ENCODE measurements around the gene METTL25. TPM values are rescaled to one million over a fixed set of nuclear protein-coding genes. Genes with fewer than 3 reads are reported as not detected.

METTL25 gene
- total and polyA plus RNA-seq, 12 donors: 4.0 to 28.8 (median 18.5) TPM

DNA sequence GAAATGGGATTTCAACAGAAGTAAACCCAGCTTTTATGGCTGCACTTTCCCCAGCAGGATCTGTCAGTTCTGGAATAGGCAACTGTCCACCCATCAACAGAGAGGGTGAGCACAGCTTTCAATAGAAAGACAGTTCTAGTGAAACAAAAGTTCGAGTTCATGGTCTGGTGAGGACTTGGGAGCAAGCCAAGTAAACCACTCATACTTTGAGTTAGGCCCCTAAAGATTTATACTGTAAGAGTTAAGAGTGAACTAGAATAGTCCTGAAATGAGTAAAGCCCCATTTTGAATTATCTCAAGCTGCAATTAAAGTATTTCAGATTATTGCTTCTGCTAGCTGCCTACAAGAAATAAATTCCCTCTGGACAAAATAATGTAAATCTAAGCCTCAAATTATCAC, 82.6 kb downstream of the METTL25 start:
- intact Hi-C loops (cut with DNase I): no loop called here
- H3K9me3 ChIP-seq (replicated peaks in 1 of 3): no peaks in the 10 kb centered on the region
- 67 to 82% (median 75%) methylated on average over 1 of the region's 1 CpG for WGBS, 4 donors

DNA sequence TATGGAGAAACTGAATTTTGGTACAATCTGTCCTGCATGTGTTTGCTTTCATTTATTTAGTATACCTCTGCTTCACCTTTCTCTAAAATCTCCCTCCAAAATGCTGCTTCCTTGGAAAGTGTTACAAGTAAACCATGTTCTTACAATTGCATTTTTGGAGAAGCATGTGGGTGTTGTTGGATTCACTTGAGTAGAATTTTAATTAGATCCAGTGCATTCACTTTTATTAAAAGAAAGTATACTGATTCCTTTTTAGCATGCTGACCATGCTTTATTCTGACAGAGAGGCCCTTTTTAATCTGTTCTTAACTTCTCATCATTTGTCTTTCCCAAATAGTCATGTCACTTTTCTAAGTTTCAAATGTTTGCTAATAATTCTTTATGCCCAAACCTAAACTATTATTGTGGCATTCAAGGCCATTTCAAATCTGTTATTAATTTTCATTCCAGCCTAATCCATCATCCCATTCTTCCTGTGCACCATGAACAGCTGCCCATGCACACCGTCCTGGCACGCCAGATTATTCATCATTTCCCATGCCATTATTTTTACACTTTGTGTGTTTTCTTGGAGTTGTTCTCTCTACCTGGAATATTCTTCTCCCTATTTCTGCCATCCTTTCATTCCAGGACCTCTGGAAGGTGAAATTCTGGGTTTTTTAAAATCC, 90.7 kb downstream of the METTL25 start:
- TF ChIP-seq, protein P1, sequence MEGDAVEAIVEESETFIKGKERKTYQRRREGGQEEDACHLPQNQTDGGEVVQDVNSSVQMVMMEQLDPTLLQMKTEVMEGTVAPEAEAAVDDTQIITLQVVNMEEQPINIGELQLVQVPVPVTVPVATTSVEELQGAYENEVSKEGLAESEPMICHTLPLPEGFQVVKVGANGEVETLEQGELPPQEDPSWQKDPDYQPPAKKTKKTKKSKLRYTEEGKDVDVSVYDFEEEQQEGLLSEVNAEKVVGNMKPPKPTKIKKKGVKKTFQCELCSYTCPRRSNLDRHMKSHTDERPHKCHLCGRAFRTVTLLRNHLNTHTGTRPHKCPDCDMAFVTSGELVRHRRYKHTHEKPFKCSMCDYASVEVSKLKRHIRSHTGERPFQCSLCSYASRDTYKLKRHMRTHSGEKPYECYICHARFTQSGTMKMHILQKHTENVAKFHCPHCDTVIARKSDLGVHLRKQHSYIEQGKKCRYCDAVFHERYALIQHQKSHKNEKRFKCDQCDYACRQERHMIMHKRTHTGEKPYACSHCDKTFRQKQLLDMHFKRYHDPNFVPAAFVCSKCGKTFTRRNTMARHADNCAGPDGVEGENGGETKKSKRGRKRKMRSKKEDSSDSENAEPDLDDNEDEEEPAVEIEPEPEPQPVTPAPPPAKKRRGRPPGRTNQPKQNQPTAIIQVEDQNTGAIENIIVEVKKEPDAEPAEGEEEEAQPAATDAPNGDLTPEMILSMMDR (IDR thresholded peaks at IDR 0.05): no peak
- TF ChIP-seq POLR2A (IDR thresholded peaks at IDR 0.05): no peak
- Histone ChIP-seq H3K4me1 (replicated peaks in 1 of 2) (no peaks in the 10 kb centered on the region), H3K27me3 (no peaks in the 10 kb centered on the region), H3K27ac (no peak overlapping the region), H3K36me3 (replicated peaks in 1 of 2) (no peaks in the 10 kb centered on the region), H3K4me3 (no peak overlapping the region), H3K9me3 (replicated peaks in 1 of 3) (no peaks in the 10 kb centered on the region)
- DNase-seq: no peak
- 82 to 89% (median 87%) methylated on average over 2 of the region's 2 CpGs for WGBS, 4 donors
- intact Hi-C loops (cut with DNase I): no loop called here

More for the DNA sequence above, 82.6 kb downstream of the METTL25 start:
- no peak for DNase-seq
- Histone ChIP-seq H3K27ac (no peak overlapping the region), H3K4me1 (replicated peaks in 1 of 2) (no peaks in the 10 kb centered on the region), H3K4me3 (no peak overlapping the region), H3K27me3 (no peaks in the 10 kb centered on the region), H3K36me3 (replicated peaks in 1 of 2) (no peaks in the 10 kb centered on the region)
- TF ChIP-seq POLR2A (IDR thresholded peaks at IDR 0.05): no peak
- TF ChIP-seq, protein P1 (IDR thresholded peaks at IDR 0.05): no peak

DNA sequence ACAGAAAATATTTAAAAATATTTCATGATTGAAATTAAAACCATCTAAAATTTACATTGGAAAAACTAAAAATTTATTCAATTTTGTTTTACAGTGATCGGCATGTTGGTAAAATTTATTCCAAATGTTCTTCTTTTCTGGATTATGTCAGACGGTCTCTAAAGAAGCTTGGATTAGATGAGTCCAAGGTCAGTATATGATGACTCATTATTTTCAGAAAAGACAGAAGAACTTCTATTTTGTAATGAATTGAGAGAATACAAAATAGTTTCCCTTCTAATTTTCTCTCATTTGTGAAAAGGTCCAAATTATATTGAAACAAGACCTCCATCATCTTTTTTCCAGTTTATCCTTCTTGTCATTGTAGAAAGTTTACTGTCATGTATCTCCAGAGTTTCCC, 98.3 kb downstream of the METTL25 start:
- Histone ChIP-seq H3K9me3 (replicated peaks in 1 of 3) (no peaks in the 10 kb centered on the region), H3K4me3 (no peak overlapping the region), H3K27ac (no peak overlapping the region), H3K27me3 (no peaks in the 10 kb centered on the region), H3K4me1 (replicated peaks in 1 of 2) (no peaks in the 10 kb centered on the region), H3K36me3 (replicated peaks in 1 of 2) (no peaks in the 10 kb centered on the region)
- intact Hi-C loops (cut with DNase I): no loop called here
- no peak for DNase-seq
- 57 to 59% (median 58%) methylated on average over 2 of the region's 2 CpGs for WGBS, 4 donors
- TF ChIP-seq, protein P1 (IDR thresholded peaks at IDR 0.05): no peak
- TF ChIP-seq POLR2A (IDR thresholded peaks at IDR 0.05): no peak

DNA sequence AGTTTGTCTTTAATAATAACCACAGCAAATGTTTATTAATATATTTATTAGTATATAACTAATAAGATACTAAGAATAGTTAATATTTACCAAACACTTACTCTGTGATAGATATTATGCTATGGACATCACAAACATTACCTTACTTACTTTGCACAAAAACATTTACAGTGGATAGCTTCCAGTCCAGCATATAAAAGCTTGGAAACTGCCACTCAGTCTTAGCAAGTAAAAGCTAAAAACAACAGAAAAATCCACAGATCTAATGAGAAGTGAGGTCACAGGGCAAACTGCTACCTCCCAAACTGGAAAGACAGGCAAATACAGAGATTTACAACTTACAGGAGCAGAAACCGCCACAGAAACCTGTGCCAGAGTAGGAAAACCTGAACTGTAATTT, 99.8 kb downstream of the METTL25 start:
- Histone ChIP-seq H3K36me3 (replicated peaks in 1 of 2) (no peaks in the 10 kb centered on the region), H3K9me3 (replicated peaks in 1 of 3) (no peaks in the 10 kb centered on the region), H3K4me3 (no peak overlapping the region), H3K4me1 (replicated peaks in 1 of 2) (no peaks in the 10 kb centered on the region), H3K27ac (no peak overlapping the region), H3K27me3 (no peaks in the 10 kb centered on the region)
- no peak for DNase-seq
- intact Hi-C loops (cut with DNase I): no loop called here
- TF ChIP-seq, protein P1 (IDR thresholded peaks at IDR 0.05): no peak
- TF ChIP-seq POLR2A (IDR thresholded peaks at IDR 0.05): no peak
- 88 to 100% (median 93%) methylated on average over 1 of the region's 1 CpG for WGBS, 4 donors

All from adrenal gland (tissue), 12 donors.